Ishikawa (cell line): ENCODE measurements around the gene FOXP2.

ENCODE experiments used
- CREB1 ChIP-seq: IDR thresholded peaks from 2 replicates; pipeline ENCODE4 v1.6.1; 2012; ENCODE audit warnings: low read depth
- EGR1 ChIP-seq: IDR thresholded peaks from 2 replicates; pipeline ENCODE4 v1.6.1; 2012
- EP300 ChIP-seq: IDR thresholded peaks from 2 replicates; pipeline ENCODE4 v1.6.1; 2012; ENCODE audit warnings: borderline replicate concordance
- FOXM1 ChIP-seq: IDR thresholded peaks from 2 replicates; pipeline ENCODE4 v1.6.1; 2012; ENCODE audit warnings: low read depth, borderline replicate concordance
- NFIC ChIP-seq: IDR thresholded peaks from 2 replicates; pipeline ENCODE4 v1.6.1; 2012
- RAD21 ChIP-seq: IDR thresholded peaks from 2 replicates; pipeline ENCODE4 v1.6.1; 2012; ENCODE audit warnings: low read depth
- TAF1 ChIP-seq: IDR thresholded peaks from 2 replicates; pipeline ENCODE4 v1.6.1; 2012; ENCODE audit warnings: low read depth, mild to moderate bottlenecking
- TCF12 ChIP-seq: IDR thresholded peaks from 2 replicates; pipeline ENCODE4 v1.6.1; 2012; ENCODE audit warnings: low read depth
- TEAD4 ChIP-seq: IDR thresholded peaks from 2 replicates; pipeline ENCODE4 v1.6.1; 2012
- YY1 ChIP-seq: IDR thresholded peaks from 2 replicates; pipeline ENCODE4 v1.6.1; 2012; ENCODE audit warnings: low read depth
- ZBTB7A ChIP-seq: IDR thresholded peaks from 2 replicates; pipeline ENCODE4 v1.6.1; 2012; ENCODE audit warnings: low read depth
- TF ChIP-seq, protein P1 (sequence below): IDR thresholded peaks from 2 replicates; pipeline ENCODE4 v1.6.1; 2012
- TF ChIP-seq, protein P2 (sequence below): IDR thresholded peaks from 2 replicates; pipeline ENCODE4 v1.6.1; 2012
- TF ChIP-seq, protein P3 (sequence below): IDR thresholded peaks from 2 replicates; pipeline ENCODE4 v1.6.1; 2012; ENCODE audit warnings: low read depth, mild to moderate bottlenecking

DNA sequence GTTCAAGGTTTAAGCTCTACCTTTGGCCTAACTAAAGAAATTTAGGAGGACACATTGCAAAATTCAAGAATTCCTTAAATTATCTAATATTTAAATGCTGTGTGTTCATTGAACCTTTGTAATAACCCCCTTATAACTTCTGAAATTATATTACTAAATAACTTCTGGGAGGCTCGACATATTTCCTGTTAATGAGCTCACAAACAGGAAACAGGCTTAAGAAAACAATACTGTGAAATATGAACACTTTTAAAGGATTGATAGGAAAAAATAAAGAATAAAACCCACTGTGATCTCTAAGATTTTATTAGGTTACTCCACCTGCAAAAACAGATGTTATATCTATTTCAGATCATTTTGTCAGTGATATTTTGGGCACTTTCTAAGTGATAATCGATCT lies 74.1 kb downstream of the FOXP2 start:
- TF ChIP-seq, protein P1, sequence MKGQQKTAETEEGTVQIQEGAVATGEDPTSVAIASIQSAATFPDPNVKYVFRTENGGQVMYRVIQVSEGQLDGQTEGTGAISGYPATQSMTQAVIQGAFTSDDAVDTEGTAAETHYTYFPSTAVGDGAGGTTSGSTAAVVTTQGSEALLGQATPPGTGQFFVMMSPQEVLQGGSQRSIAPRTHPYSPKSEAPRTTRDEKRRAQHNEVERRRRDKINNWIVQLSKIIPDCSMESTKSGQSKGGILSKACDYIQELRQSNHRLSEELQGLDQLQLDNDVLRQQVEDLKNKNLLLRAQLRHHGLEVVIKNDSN, result no peak
- TF ChIP-seq, protein P2, sequence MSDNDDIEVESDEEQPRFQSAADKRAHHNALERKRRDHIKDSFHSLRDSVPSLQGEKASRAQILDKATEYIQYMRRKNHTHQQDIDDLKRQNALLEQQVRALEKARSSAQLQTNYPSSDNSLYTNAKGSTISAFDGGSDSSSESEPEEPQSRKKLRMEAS, result no peak
- TF ChIP-seq FOXM1 (no peak), TEAD4 (no peak), TCF12 (no peak), YY1 (no peak), RAD21 (no peak), EP300 (no peak), TAF1 (no peak), CREB1 (no peak), EGR1 (no peak), NFIC (no peak), ZBTB7A (no peak)
- TF ChIP-seq, protein P3, sequence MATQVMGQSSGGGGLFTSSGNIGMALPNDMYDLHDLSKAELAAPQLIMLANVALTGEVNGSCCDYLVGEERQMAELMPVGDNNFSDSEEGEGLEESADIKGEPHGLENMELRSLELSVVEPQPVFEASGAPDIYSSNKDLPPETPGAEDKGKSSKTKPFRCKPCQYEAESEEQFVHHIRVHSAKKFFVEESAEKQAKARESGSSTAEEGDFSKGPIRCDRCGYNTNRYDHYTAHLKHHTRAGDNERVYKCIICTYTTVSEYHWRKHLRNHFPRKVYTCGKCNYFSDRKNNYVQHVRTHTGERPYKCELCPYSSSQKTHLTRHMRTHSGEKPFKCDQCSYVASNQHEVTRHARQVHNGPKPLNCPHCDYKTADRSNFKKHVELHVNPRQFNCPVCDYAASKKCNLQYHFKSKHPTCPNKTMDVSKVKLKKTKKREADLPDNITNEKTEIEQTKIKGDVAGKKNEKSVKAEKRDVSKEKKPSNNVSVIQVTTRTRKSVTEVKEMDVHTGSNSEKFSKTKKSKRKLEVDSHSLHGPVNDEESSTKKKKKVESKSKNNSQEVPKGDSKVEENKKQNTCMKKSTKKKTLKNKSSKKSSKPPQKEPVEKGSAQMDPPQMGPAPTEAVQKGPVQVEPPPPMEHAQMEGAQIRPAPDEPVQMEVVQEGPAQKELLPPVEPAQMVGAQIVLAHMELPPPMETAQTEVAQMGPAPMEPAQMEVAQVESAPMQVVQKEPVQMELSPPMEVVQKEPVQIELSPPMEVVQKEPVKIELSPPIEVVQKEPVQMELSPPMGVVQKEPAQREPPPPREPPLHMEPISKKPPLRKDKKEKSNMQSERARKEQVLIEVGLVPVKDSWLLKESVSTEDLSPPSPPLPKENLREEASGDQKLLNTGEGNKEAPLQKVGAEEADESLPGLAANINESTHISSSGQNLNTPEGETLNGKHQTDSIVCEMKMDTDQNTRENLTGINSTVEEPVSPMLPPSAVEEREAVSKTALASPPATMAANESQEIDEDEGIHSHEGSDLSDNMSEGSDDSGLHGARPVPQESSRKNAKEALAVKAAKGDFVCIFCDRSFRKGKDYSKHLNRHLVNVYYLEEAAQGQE, result no peak
